DMS153 treated with DMSO at 0.1 percent for 48 hours (cell line): ENCODE data around the gene DUSP7.

Source experiments
- DNase-seq: peaks from one replicate; lab custom pipeline; 2025; ENCODE audit not compliant: unreplicated experiment; lab: John Stamatoyannopoulos, UW

DUSP7 gene

GRCh38 chr3:52056521-52056967 is at the start of gene DUSP7:
Gene DUSP7 (minus strand): TSS chr3:52056571. CDS start chr3:52056366, 205 bp downstream.
- no peak for DNase-seq

DNA sequence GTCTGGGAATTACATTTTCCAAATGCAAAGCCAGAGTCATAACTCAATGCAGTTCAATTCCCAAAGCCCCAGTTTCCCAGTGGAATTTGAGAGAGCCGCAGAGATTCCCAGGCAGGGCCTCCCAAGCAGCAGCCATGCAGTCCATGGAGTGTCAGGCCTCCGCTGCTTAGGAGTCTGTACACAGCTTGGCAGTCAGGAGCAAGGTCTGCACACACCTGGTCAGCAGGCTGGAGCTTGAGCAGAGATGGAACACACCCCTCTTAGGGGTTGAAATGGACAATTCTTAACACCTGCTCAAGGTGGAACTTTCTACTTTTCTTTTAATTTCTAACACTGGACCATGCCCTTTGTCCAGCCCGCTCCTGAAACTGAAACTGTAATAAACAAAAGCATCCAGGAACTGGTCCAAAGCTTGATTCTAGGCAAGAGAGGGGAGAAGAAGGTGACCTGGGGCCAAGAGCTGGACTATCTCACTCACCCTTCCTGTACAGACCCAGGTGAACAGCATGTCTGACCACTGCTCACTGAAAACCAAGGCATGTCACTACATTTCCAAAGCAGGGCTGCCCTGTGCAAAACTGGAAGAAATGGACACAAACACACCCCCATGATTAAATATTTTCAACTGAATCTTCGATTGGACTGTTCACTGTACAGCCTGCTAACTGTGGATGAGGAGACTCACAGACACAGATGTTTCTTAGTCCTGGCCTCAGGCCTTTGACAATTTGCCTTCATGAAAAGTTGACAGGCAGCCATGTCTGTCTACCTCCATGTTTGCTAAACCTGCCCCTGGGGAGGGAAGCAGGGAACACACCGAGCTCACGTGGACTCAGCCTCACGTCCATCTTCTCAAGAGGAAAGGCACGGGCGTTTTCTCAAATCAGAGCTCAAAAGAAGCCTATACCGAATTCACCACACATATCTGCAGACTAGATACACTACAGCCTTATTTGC is 48.6 kb upstream of the DUSP7 start:
- DNase-seq: no peak

- DNase-seq: no peak
Observed at GRCh38 chr3:52102934-52103333, 46.6 kb upstream of the DUSP7 start.

DNA sequence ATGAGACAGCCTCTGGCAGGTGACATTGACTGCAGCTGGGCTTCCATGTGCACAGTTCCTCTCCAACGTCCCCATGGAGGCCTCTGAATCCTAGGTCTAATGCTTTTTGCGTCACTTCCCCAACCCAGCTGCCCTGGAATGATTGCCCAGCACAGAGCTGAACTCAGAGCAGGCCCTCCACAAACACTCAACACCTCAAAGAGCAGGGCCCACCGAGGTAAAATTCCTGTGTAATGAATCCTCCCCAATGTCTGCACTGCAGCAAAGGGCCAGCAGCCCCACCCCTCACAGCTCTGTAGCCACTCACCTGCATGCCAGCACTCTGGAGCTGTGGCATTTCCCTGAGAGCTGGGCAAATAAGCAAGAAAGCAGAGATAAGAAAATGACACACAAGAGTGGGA is 42.6 kb upstream of the DUSP7 start:
- no peak for DNase-seq

DNA sequence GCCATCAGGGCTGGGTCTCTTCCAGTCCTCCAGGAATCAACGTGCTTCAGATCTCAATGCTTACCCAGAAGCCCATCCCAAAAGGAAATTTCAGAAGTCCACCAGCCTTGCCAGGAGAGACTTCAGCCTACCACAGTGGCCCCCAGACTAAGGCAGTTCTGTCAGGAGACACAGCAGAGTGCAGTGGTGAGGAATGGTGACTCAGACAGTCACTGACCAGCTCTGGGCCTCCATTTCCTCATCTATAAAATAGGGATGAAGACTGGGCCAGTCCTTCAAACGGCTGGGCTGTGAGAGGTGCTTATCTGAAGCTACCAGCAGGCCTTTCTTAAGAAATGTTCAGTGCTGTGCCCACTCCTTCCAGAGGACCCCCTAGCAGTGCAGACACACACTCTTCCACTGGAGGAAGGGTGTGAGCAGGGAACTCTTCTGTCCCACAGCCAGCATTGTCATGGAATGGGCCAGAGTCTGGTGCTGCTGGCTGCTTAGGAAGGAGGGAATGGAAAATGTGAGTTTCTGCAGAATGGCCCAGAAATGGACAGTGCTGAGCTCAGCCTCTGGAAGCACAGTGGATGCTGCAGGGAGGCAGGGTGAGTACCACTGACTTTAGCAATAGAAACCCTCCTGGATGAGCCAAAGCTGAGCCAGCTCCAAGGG is 41.6 kb upstream of the DUSP7 start:
- no peak for DNase-seq

GRCh38 chr3:52095990-52096775 is 39.8 kb upstream of the DUSP7 start:
- no peak for DNase-seq

- no peak for DNase-seq
Observed at GRCh38 chr3:52094571-52095485, 38.5 kb upstream of the DUSP7 start.

GRCh38 chr3:52093756-52094545 is 37.6 kb upstream of the DUSP7 start:
- no peak for DNase-seq

- no peak for DNase-seq
Observed at GRCh38 chr3:52092891-52093290, 36.5 kb upstream of the DUSP7 start.

DNA sequence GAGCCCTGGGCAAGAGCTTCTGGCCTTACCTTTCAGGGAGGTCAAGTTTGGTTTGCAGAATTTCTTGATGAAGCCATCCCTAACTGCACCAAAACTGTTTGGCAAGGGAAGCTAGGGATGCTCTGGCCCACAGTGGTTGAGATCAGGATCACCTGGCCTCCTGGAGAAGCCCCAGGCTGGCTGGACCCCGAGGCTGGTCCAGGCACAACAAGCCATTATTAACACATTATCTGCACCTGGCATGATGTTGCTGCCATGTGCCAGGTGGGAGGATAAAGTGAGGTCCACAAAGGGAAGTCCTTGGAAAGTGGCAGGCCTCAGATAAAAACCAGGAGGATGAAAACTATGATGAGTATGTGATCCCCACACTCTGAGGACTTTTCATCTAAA is 35.9 kb upstream of the DUSP7 start:
- no peak for DNase-seq

GRCh38 chr3:52091586-52092270 is 35.4 kb upstream of the DUSP7 start:
- DNase-seq: no peak

- no peak for DNase-seq
Observed at GRCh38 chr3:52090933-52091468, 34.6 kb upstream of the DUSP7 start.

DNA sequence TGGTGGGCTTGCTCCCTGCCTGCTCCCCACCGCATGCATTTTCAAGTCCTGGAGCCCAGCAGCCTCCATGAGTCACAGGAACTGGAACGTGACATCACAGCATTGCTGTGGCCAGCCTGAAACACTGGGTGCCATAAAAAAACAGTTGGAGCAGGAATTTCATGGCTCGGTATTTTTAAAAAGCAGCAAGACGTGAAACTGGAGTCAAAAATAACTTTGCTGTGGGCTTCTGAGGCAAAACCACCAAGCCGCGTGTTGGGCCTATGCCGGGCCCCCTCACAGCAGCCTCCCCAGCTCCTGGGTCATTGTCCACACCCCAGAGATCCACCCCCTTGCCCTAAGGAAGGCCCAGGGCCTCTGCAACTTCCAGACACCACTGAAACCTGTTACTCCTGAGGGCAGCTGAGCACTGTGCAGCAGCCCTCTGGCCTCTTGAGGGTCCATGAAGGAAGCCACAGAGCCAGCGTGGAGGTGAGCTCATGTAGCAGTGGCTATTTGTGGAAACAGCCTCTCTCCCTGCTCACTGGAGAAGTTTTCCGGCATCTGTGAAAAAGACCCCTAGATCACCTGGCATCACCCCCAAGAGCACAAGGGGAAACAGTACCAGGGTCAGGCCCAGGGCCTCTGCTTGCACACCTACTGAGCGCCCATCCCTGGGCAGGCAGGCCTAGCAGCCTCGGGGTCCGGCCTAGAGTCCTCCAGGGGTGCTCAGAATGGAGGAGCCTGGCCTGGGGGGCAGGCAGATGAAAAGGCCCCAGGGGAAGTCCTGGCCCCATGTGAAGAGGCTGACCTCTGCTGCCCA is 34.0 kb upstream of the DUSP7 start:
- no peak for DNase-seq

- DNase-seq: no peak
Observed at GRCh38 chr3:52089691-52090090, 33.3 kb upstream of the DUSP7 start.

GRCh38 chr3:52088445-52089367 is 32.3 kb upstream of the DUSP7 start:
- no peak for DNase-seq

GRCh38 chr3:52087731-52088130 is 31.4 kb upstream of the DUSP7 start:
- DNase-seq: no peak
